ENCODE data around the gene IFIT1B.

IFIT1B gene

DNA sequence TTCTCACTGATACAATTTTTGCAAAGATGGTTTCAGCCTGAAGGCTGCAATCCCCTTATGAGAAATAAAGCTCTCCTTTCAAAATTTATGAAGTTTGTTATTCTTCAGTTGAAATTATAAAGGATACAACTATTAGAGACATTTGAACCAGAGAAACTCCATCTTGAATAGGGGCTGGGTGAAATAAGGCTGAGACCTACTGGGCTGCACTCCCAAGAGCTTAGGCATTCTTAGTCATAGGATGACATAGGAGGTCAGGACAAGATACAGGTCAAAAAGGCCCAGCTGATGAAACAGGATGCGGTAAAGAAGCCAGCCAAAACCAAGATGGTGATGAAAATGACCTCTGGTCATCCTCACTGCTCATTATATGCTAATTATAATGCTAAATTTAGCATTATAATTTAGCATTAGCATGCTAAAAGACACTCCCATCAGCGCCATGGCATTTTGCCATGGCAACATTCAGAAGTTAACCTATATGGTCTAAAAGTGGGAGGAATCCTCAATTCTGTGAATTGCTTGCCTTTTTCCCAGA lies 22.4 kb upstream of the IFIT1B start:
- Histone ChIP-seq H4K91ac (ENCODE audit: low read depth, low read length) (no peak overlapping the region), H3K4me2 (ENCODE audit: low read length) (no peak overlapping the region), H3K18ac (ENCODE audit: low read length) (no peak overlapping the region), H3K79me1 (ENCODE audit: low read length) (peaks cover 3% of the 10 kb centered on the region), H2BK12ac (ENCODE audit: low read length) (no peak overlapping the region), H3K9ac (ENCODE audit: low read length) (no peak overlapping the region), H3K4ac (ENCODE audit: low read depth, low read length) (no peak overlapping the region), H4K12ac (ENCODE audit: low read depth, low read length) (no peak overlapping the region), H3K27ac (ENCODE audit: low read depth, low read length) (no peak overlapping the region), H4K8ac (ENCODE audit: low read depth, low read length) (no peak overlapping the region), H2AK5ac (ENCODE audit: low read length) (no peak overlapping the region), H3K9me3 (ENCODE audit: insufficient read depth, low read depth, low read length) (peaks cover 2% of the 10 kb centered on the region), H2BK120ac (ENCODE audit: insufficient read depth, low read length, poor library complexity) (no peak overlapping the region), H3K36me3 (ENCODE audit: control insufficient read depth in 1 of 2, insufficient read depth in 2 of 2, low read length in 2 of 2) (no peaks in the 10 kb centered on the region), H3K23ac (ENCODE audit: low read length) (no peak overlapping the region), H3K14ac (ENCODE audit: low read length) (no peak overlapping the region), H2AFZ (ENCODE audit: insufficient read depth, low read length, poor library complexity) (no peak overlapping the region), H3K27me3 (ENCODE audit: insufficient read depth, low read length) (no peaks in the 10 kb centered on the region), H3K4me3 (ENCODE audit: low read depth, low read length) (no peak overlapping the region), H2BK5ac (ENCODE audit: low read depth, low read length, poor library complexity) (no peak overlapping the region), H3K4me1 (ENCODE audit: control insufficient read depth in 1 of 2, insufficient read depth in 2 of 2, low read length in 2 of 2) (peaks cover 3 to 10% of the 10 kb centered on the region in 2 experiments), H3K79me2 (ENCODE audit: control insufficient read depth, insufficient read depth, low read length, poor library complexity) (no peaks in the 10 kb centered on the region)
- WGBS (ENCODE audit: extremely low coverage, insufficient coverage, insufficient read length), result no CpG with 5 or more reads among the region's 2 CpGs
- no peak for DNase-seq

DNA sequence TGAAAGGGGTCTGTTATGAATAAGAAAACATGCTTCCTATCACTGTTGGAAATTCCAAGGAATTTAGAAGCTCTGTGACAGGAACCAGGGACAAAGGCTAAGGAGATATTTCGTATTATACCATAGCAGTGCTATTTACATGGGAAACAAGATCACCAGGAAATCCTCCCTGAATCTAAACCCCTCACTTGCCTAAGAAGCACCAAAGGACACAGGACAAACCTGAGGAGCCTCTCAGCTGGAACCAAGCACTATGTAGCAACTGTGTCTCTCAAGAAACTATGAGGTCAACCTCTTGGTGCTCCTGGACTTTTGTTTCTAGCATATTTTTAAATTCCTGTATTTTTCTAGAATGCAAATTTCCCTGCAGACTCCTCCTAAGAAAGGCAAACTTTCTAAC lies 20.8 kb upstream of the IFIT1B start:
- WGBS (ENCODE audit: extremely low coverage, insufficient coverage, insufficient read length), result no CpG with 5 or more reads among the region's 1 CpG

DNA sequence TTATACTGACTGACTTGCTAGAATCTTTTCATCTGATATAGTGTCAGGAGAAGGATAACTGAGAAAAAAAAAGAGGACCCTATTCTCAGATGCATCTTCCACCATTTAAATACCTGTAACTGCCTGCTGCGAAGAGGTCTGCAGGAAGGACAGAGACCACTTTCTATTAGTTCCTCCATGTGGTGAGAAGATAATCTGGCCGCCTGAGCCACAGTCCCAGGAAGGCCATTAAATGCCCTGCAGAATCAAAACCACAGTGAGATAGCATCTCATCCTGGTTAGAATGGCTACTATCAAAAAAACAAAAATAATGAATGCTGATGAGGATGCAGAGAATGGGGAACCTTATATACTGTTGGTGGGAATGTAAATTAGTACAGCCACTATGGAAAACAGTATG lies 19.9 kb upstream of the IFIT1B start:
- Histone ChIP-seq H4K8ac (ENCODE audit: low read depth, low read length) (no peak overlapping the region), H3K27me3 (ENCODE audit: insufficient read depth, low read length) (no peaks in the 10 kb centered on the region), H2AFZ (ENCODE audit: insufficient read depth, low read length, poor library complexity) (no peak overlapping the region), H3K79me2 (ENCODE audit: control insufficient read depth, insufficient read depth, low read length, poor library complexity) (no peaks in the 10 kb centered on the region), H2BK12ac (ENCODE audit: low read length) (no peak overlapping the region), H4K12ac (ENCODE audit: low read depth, low read length) (no peak overlapping the region), H3K23ac (ENCODE audit: low read length) (no peak overlapping the region), H3K4me1 (ENCODE audit: control insufficient read depth in 1 of 2, insufficient read depth in 2 of 2, low read length in 2 of 2) (peaks cover 0 to under 1% of the 10 kb centered on the region in 2 experiments), H3K27ac (ENCODE audit: low read depth, low read length) (no peak overlapping the region), H3K9ac (ENCODE audit: low read length) (no peak overlapping the region), H3K36me3 (ENCODE audit: control insufficient read depth in 1 of 2, insufficient read depth in 2 of 2, low read length in 2 of 2) (no peaks in the 10 kb centered on the region), H3K4ac (ENCODE audit: low read depth, low read length) (no peak overlapping the region), H3K18ac (ENCODE audit: low read length) (no peak overlapping the region), H3K4me3 (ENCODE audit: low read depth, low read length) (no peak overlapping the region), H2BK120ac (ENCODE audit: insufficient read depth, low read length, poor library complexity) (no peak overlapping the region), H3K14ac (ENCODE audit: low read length) (no peak overlapping the region), H3K9me3 (ENCODE audit: insufficient read depth, low read depth, low read length) (peaks cover 2% of the 10 kb centered on the region), H2AK5ac (ENCODE audit: low read length) (no peak overlapping the region), H4K91ac (ENCODE audit: low read depth, low read length) (no peak overlapping the region), H3K4me2 (ENCODE audit: low read length) (no peak overlapping the region), H2BK5ac (ENCODE audit: low read depth, low read length, poor library complexity) (no peak overlapping the region), H3K79me1 (ENCODE audit: low read length) (no peaks in the 10 kb centered on the region)
- WGBS (ENCODE audit: extremely low coverage, insufficient coverage, insufficient read length), result no CpG with 5 or more reads among the region's 2 CpGs
- DNase-seq, result no peak

More for the DNA sequence above, 20.8 kb upstream of the IFIT1B start:
- no peaks in the 10 kb centered on the region for H3K79me2 ChIP-seq (ENCODE audit: control insufficient read depth, insufficient read depth, low read length, poor library complexity)
- no peak overlapping the region for H2BK120ac ChIP-seq (ENCODE audit: insufficient read depth, low read length, poor library complexity)
- H3K9me3 ChIP-seq (ENCODE audit: insufficient read depth, low read depth, low read length), result peaks cover 2% of the 10 kb centered on the region
- H3K4me1 ChIP-seq (ENCODE audit: control insufficient read depth in 1 of 2, insufficient read depth in 2 of 2, low read length in 2 of 2), result peaks cover under 1 to 6% of the 10 kb centered on the region in 2 experiments
- no peak overlapping the region for H3K27ac ChIP-seq (ENCODE audit: low read depth, low read length)
- H2BK12ac ChIP-seq (ENCODE audit: low read length), result no peak overlapping the region
- H2AFZ ChIP-seq (ENCODE audit: insufficient read depth, low read length, poor library complexity), result no peak overlapping the region
- H3K4ac ChIP-seq (ENCODE audit: low read depth, low read length), result no peak overlapping the region
- no peak overlapping the region for H3K23ac ChIP-seq (ENCODE audit: low read length)
- no peak overlapping the region for H2BK5ac ChIP-seq (ENCODE audit: low read depth, low read length, poor library complexity)
- H3K36me3 ChIP-seq (ENCODE audit: control insufficient read depth in 1 of 2, insufficient read depth in 2 of 2, low read length in 2 of 2), result no peaks in the 10 kb centered on the region
- DNase-seq, result no peak
- H4K91ac ChIP-seq (ENCODE audit: low read depth, low read length), result no peak overlapping the region
- no peak overlapping the region for H3K14ac ChIP-seq (ENCODE audit: low read length)
- no peak overlapping the region for H2AK5ac ChIP-seq (ENCODE audit: low read length)
- no peak overlapping the region for H4K8ac ChIP-seq (ENCODE audit: low read depth, low read length)
- H3K4me2 ChIP-seq (ENCODE audit: low read length), result no peak overlapping the region
- H3K27me3 ChIP-seq (ENCODE audit: insufficient read depth, low read length), result no peaks in the 10 kb centered on the region
- H3K4me3 ChIP-seq (ENCODE audit: low read depth, low read length), result no peak overlapping the region
- no peak overlapping the region for H3K9ac ChIP-seq (ENCODE audit: low read length)
- no peaks in the 10 kb centered on the region for H3K79me1 ChIP-seq (ENCODE audit: low read length)
- H3K18ac ChIP-seq (ENCODE audit: low read length), result no peak overlapping the region
- H4K12ac ChIP-seq (ENCODE audit: low read depth, low read length), result no peak overlapping the region

DNA sequence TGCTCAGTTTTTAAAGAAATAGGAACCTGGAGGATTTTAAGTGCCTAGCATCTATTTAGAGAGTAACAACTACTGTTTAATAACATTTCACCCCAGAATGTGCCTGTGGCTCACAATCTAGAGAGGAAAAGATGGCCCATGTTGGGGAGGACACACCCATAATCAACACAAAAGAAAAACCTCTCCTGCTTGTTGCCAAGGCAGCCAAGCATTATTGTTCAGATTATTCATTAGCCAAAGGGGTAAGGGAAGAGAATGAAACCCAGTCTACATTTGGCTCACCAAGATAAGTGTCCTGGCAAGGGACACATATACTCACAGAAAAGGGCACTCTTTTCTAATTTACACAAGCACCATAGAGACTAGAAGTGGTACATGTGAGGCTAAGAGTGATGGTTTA lies 17.7 kb upstream of the IFIT1B start:
- H3K27me3 ChIP-seq (ENCODE audit: insufficient read depth, low read length), result no peaks in the 10 kb centered on the region
- no peak overlapping the region for H2AK5ac ChIP-seq (ENCODE audit: low read length)
- H3K23ac ChIP-seq (ENCODE audit: low read length), result no peak overlapping the region
- no peak overlapping the region for H3K4me2 ChIP-seq (ENCODE audit: low read length)
- no peak overlapping the region for H3K14ac ChIP-seq (ENCODE audit: low read length)
- no peak for DNase-seq
- no peak overlapping the region for H2BK12ac ChIP-seq (ENCODE audit: low read length)
- no peak overlapping the region for H3K27ac ChIP-seq (ENCODE audit: low read depth, low read length)
- H3K9me3 ChIP-seq (ENCODE audit: insufficient read depth, low read depth, low read length), result peaks cover 2% of the 10 kb centered on the region
- H3K79me2 ChIP-seq (ENCODE audit: control insufficient read depth, insufficient read depth, low read length, poor library complexity), result no peaks in the 10 kb centered on the region
- H3K4me3 ChIP-seq (ENCODE audit: low read depth, low read length), result no peak overlapping the region
- no peak overlapping the region for H3K9ac ChIP-seq (ENCODE audit: low read length)
- H3K36me3 ChIP-seq (ENCODE audit: control insufficient read depth in 1 of 2, insufficient read depth in 2 of 2, low read length in 2 of 2), result no peaks in the 10 kb centered on the region
- H3K79me1 ChIP-seq (ENCODE audit: low read length), result no peaks in the 10 kb centered on the region
- no peak overlapping the region for H2AFZ ChIP-seq (ENCODE audit: insufficient read depth, low read length, poor library complexity)
- no peak overlapping the region for H4K8ac ChIP-seq (ENCODE audit: low read depth, low read length)
- H4K91ac ChIP-seq (ENCODE audit: low read depth, low read length), result no peak overlapping the region
- H3K4me1 ChIP-seq (ENCODE audit: control insufficient read depth in 1 of 2, insufficient read depth in 2 of 2, low read length in 2 of 2), result no peaks in the 10 kb centered on the region
- no peak overlapping the region for H3K4ac ChIP-seq (ENCODE audit: low read depth, low read length)
- no peak overlapping the region for H2BK120ac ChIP-seq (ENCODE audit: insufficient read depth, low read length, poor library complexity)
- H2BK5ac ChIP-seq (ENCODE audit: low read depth, low read length, poor library complexity), result no peak overlapping the region
- H3K18ac ChIP-seq (ENCODE audit: low read length), result no peak overlapping the region
- no peak overlapping the region for H4K12ac ChIP-seq (ENCODE audit: low read depth, low read length)

All from trophoblast cell (in vitro differentiated cells and primary cell).